HFFc6 (cell line): Measurements from ENCODE around the gene ARHGAP27. TPM values are rescaled to one million over a fixed set of nuclear protein-coding genes. Genes with fewer than 3 reads are reported as not detected.

Experiments
- DNase-seq: peaks from one replicate; pipeline ENCODE4 v3.0.0-alpha.2; 2018
- H3K27ac Mint-ChIP-seq: 2 replicates; pipeline ENCODE4 v1.8.0; 2020; ENCODE audit warnings: mild to moderate bottlenecking, mixed read lengths
- H3K27me3 Mint-ChIP-seq: 2 replicates; pipeline ENCODE4 v1.8.0; 2021; ENCODE audit warnings: mild to moderate bottlenecking, moderate library complexity, mixed read lengths; ENCODE audit not compliant: insufficient read depth
- H3K36me3 Mint-ChIP-seq: 2 replicates; pipeline ENCODE4 v1.8.0; 2021; ENCODE audit warnings: low read depth, mixed read lengths
- H3K4me1 Mint-ChIP-seq: 2 replicates; pipeline ENCODE4 v1.8.0; 2020; ENCODE audit warnings: low read depth, mixed read lengths
- H3K4me3 Mint-ChIP-seq: 2 replicates; pipeline ENCODE4 v1.8.0; 2020; ENCODE audit warnings: mild to moderate bottlenecking, moderate library complexity, mixed read lengths
- H3K9me3 Mint-ChIP-seq: 2 replicates; pipeline ENCODE4 v1.8.0; 2020; ENCODE audit warnings: mild to moderate bottlenecking, mixed read lengths
- CTCF ChIP-seq: fragments of 200-600 bp; sonication (generic); IDR thresholded peaks from 2 replicates; pipeline ENCODE4 v1.5.0; 2021; ENCODE audit warnings: antibody characterized with exemption, mild to moderate bottlenecking
- total RNA-seq, 6 experiments: library from RNA; stranded (reverse); fragmentation: NEBNext Ultra II Directional; extraction: Animal tissue kit (Norgen Biotek cat#: 25700); gene quantifications; 2 replicates in 1 of 6; 3 replicates in 5 of 6; pipeline ENCODE4 v1.2.3, GENCODE V29; 2021

ARHGAP27 gene
- total RNA-seq, 6 experiments from 2014 or later, result 1.8 to 3.8 (median 2.7) TPM

- Mint-ChIP-seq H3K27ac (no peak overlapping the region), H3K9me3 (no peaks in the 10 kb centered on the region), H3K4me1 (no peaks in the 10 kb centered on the region), H3K36me3 (no peaks in the 10 kb centered on the region), H3K4me3 (no peak overlapping the region), H3K27me3 (peaks cover 2% of the 10 kb centered on the region)
- DNase-seq, result no peak
- TF ChIP-seq CTCF, result no peak
These were observed 17.4 kb downstream of the ARHGAP27 start for GRCh38 chr17:45414990-45415881.

- Mint-ChIP-seq H3K9me3 (no peaks in the 10 kb centered on the region), H3K4me1 (peaks cover 8% of the 10 kb centered on the region), H3K27ac (no peak overlapping the region), H3K4me3 (no peak overlapping the region), H3K27me3 (peaks cover 2% of the 10 kb centered on the region), H3K36me3 (no peaks in the 10 kb centered on the region)
- DNase-seq, result no peak
- no peak for TF ChIP-seq CTCF
These were observed 19.2 kb downstream of the ARHGAP27 start for GRCh38 chr17:45413498-45413923.

- Mint-ChIP-seq H3K4me1 (peaks cover 10% of the 10 kb centered on the region), H3K4me3 (no peak overlapping the region), H3K9me3 (no peaks in the 10 kb centered on the region), H3K36me3 (no peaks in the 10 kb centered on the region), H3K27me3 (peaks cover 2% of the 10 kb centered on the region), H3K27ac (no peak overlapping the region)
- peak; percentile 34 for DNase-seq
- no peak for TF ChIP-seq CTCF
These were observed 21.1 kb downstream of the ARHGAP27 start for GRCh38 chr17:45411348-45412105.

GRCh38 chr17:45410144-45411091, 22.3 kb downstream of the ARHGAP27 start:
- TF ChIP-seq CTCF, result no peak
- no peak for DNase-seq
- H3K27ac Mint-ChIP-seq, result no peak overlapping the region
- no peak overlapping the region for H3K4me3 Mint-ChIP-seq
- H3K36me3 Mint-ChIP-seq, result no peaks in the 10 kb centered on the region
- H3K4me1 Mint-ChIP-seq, result peaks cover 10% of the 10 kb centered on the region
- peaks cover 2% of the 10 kb centered on the region for H3K27me3 Mint-ChIP-seq
- no peaks in the 10 kb centered on the region for H3K9me3 Mint-ChIP-seq

GRCh38 chr17:45409659-45410076, 23.0 kb downstream of the ARHGAP27 start:
- peaks cover 10% of the 10 kb centered on the region for H3K4me1 Mint-ChIP-seq
- H3K9me3 Mint-ChIP-seq, result no peaks in the 10 kb centered on the region
- H3K4me3 Mint-ChIP-seq, result no peak overlapping the region
- TF ChIP-seq CTCF, result no peak
- no peak overlapping the region for H3K27ac Mint-ChIP-seq
- no peaks in the 10 kb centered on the region for H3K36me3 Mint-ChIP-seq
- peaks cover 2% of the 10 kb centered on the region for H3K27me3 Mint-ChIP-seq
- no peak for DNase-seq
